CD4-positive, alpha-beta T cell treated with Interleukin-17A for 4 hours (primary cell): ENCODE results near the gene RABGEF1.
"Not testable (repeated sequence)": the region's sequence is repeated elsewhere in the genome, so short reads cannot be mapped to it uniquely, and the experiment has no call there.

Source experiments
- DNase-seq: peaks from one replicate; pipeline ENCODE4 v3.0.0-alpha.2; 2020; ENCODE audit warnings: mixed read lengths

The RABGEF1 gene

GRCh38 chr7:66816658-66817057 is 76.1 kb downstream of the RABGEF1 start:
- not testable (repeated sequence) for DNase-seq

GRCh38 chr7:66817208-66817795 is 76.8 kb downstream of the RABGEF1 start:
- DNase-seq, result not testable (repeated sequence)

GRCh38 chr7:66817956-66818355 is 77.4 kb downstream of the RABGEF1 start:
- DNase-seq, result not testable (repeated sequence)

GRCh38 chr7:66824041-66824440 is 83.5 kb downstream of the RABGEF1 start:
- DNase-seq, result no peak

GRCh38 chr7:66825538-66825937 is 85.0 kb downstream of the RABGEF1 start:
- peak; percentile 31 for DNase-seq

GRCh38 chr7:66826649-66827048 is 86.1 kb downstream of the RABGEF1 start:
- no peak for DNase-seq

- not testable (repeated sequence) for DNase-seq
Observed at GRCh38 chr7:66830976-66831375, 90.4 kb downstream of the RABGEF1 start.

- DNase-seq, result no peak
Observed at GRCh38 chr7:66832531-66833351, 92.2 kb downstream of the RABGEF1 start.

GRCh38 chr7:66837007-66837406 is 96.5 kb downstream of the RABGEF1 start:
- DNase-seq, result peak; percentile 33

- DNase-seq, result no peak
Observed at GRCh38 chr7:66837661-66838060, 97.1 kb downstream of the RABGEF1 start.

- no peak for DNase-seq
Observed at GRCh38 chr7:66839814-66840213, 99.3 kb downstream of the RABGEF1 start.

GRCh38 chr7:66840316-66840715 is 99.8 kb downstream of the RABGEF1 start:
- no peak for DNase-seq

- DNase-seq, result no peak
Observed at GRCh38 chr7:66841898-66842297, 101.4 kb downstream of the RABGEF1 start.

GRCh38 chr7:66843492-66843891 is 103.0 kb downstream of the RABGEF1 start:
- DNase-seq, result not testable (repeated sequence)

- peak; percentile 98 for DNase-seq
Observed at GRCh38 chr7:66844552-66845378, 104.2 kb downstream of the RABGEF1 start.

GRCh38 chr7:66845379-66846095 is 105.0 kb downstream of the RABGEF1 start:
- peak; percentile 13 for DNase-seq

GRCh38 chr7:66846096-66846445 is 105.5 kb downstream of the RABGEF1 start:
- DNase-seq, result not testable (repeated sequence)

GRCh38 chr7:66847523-66847855 is 107.0 kb downstream of the RABGEF1 start:
- DNase-seq, result not testable (repeated sequence)

- no peak for DNase-seq
Observed at GRCh38 chr7:66847879-66848790, 107.6 kb downstream of the RABGEF1 start.

GRCh38 chr7:66859339-66859738 is 118.8 kb downstream of the RABGEF1 start:
- DNase-seq, result no peak

- peak; percentile 41 for DNase-seq
Observed at GRCh38 chr7:66859794-66860645, 119.5 kb downstream of the RABGEF1 start.
